ENCODE data around the gene PANX2.

Gene PANX2

DNA sequence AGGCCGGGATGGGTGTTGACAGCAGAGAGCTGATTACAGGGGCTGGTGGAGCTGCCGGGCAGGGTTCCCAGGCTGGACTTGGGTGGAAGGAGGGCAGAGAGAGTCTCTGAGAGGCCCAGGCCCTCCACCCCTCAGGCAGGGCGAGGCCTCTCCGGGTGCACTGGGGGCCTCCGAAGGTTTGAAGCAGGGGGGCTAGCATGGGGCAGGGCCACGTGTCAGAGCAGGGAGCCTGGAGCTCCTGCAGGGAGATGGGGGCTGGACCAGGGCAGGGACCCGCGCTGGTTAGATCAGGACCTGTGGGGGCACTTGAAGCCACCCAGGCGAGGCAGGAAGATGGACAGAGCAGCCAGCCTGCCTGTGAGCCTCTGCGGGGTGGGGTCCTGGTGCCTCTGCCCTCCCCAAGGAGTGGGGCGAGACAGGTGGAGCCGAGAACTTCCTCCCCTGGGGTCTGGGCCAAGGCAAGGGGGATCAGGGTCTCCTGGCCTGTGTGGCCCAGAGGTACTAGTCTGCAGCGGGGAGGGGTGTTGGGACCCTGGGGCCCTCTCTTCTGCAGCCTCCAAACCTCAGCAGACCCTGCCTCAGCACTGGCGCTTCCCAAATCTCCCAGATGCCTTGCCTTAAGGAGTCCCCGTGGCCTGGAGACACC is 911 bp downstream of the PANX2 start:
- no peak for DNase-seq

DNA sequence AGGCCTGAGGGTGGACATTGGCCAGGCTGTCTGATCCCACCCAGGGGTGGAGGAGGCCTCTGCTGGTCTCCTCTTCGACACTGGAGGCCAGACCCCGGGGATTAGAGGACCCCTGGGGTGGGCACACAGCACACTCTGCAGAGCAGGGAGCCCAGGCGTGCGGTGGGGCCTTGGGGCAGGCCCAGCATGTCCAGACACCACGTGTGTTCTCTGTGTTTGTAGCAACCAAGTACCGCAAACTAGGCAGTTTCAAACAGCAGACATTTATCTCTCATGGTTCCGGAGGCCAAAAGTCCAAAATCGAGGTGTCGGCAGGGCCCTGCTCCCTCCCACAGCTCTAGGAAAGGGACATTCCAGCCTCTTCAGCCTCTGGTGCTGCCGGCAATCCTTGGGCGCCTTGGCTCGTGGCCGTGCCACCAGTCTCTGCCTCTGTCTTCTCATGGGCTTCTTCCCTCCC is 1.5 kb downstream of the PANX2 start:
- no peak for DNase-seq

DNA sequence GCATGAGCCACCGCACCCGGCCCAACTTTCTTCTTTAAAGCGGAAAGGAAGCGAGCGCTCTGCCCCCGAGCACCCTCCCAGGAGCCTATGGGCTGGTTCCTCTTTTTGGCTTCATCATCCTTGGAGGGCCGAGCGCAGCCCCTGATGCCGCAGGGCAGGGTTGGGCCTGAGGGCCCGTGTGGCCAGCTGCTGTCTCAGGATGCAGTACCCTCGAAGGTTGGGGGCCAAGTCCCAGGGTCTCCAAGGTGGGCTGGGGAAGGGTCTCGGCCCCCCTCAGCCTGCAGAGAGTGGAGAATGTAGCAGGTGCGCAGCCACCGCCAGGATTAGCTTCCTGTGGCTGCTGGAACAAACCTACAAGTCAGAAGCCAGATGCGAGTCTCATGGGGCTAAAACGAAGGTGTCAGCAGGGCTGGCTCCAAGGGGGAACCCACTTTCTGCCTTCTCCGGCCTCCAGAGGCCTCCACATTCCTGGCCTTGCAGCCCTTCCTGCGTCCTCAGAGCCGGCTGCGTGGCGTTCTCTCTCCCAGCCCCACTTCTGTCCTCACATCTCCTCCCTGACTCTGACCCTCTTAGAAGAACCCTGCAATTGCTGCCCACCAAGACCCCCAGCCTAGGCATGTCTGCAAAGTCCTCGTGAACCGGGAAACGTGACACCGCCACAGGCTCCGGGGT is 2.9 kb downstream of the PANX2 start:
- no peak for DNase-seq

DNA sequence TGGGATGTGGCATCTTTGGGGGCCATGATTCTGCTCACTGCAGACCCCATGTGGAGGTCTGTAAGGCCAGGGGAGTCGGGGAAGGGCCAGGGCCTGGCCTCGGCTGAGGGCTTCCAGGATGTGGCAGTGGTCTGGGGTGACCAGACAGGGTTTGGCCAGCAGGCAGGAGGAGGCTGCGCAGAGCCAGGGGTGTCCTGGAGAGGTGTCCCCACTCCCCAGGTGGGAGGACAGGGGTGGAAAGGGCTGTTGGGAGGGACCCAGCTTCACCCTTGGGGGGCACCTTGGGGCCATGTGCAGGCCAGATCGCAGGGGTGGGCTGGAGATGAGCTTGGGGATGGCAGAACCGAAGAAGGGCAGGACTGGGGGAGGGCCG is 3.4 kb downstream of the PANX2 start:
- no peak for DNase-seq

- no peak for DNase-seq
These were observed 4.1 kb downstream of the PANX2 start for GRCh38 chr22:50174382-50175190.

- DNase-seq = no peak
These were observed 4.6 kb downstream of the PANX2 start for GRCh38 chr22:50175191-50175461.

DNA sequence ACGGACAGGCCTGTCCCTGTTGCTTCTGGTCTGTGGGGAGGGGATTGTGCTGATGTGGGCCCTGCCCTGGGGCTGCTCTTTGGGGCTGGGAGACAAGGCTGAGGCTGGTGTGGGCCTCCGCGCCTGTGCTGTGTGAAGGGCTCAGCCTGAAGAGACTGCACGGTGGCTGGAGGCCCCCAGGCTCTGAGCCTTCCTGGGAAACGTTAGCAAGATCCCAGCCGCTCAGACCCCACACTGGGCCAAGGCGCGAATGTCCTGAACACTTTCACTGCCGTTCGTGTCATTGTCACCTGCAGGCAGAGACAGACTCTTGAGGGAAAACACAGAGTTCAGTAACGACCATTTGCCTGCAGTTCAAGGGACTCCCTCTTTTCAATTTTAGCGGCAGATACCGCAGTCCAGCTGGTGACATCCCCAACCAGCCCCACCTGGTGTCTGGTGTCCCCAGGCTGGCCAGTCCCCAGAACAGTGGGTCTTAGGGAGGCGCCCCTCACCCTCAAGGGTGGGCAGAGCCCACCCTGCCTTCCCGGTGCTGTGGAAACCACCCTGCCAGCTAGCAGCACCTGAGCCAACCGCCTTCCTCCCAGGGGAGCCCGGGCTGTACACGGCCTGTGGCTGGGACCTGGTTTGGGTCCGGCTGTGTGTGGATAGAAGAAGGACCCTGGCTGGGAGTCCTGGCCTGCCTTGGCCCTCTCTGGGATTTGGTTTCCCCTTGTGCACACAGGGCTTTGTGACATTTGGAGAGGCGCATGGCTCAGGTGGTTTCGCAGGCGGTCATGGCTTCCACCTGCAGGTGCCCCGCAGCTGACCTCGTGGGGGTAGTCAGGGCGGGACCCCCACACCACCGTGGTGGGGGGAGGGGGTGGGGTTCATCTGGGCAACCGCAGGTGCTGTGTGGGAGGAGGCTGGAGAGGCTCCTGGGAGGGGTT is 5.7 kb downstream of the PANX2 start:
- DNase-seq = no peak

- no peak for DNase-seq
These were observed 6.5 kb downstream of the PANX2 start for GRCh38 chr22:50176850-50177536.

DNA sequence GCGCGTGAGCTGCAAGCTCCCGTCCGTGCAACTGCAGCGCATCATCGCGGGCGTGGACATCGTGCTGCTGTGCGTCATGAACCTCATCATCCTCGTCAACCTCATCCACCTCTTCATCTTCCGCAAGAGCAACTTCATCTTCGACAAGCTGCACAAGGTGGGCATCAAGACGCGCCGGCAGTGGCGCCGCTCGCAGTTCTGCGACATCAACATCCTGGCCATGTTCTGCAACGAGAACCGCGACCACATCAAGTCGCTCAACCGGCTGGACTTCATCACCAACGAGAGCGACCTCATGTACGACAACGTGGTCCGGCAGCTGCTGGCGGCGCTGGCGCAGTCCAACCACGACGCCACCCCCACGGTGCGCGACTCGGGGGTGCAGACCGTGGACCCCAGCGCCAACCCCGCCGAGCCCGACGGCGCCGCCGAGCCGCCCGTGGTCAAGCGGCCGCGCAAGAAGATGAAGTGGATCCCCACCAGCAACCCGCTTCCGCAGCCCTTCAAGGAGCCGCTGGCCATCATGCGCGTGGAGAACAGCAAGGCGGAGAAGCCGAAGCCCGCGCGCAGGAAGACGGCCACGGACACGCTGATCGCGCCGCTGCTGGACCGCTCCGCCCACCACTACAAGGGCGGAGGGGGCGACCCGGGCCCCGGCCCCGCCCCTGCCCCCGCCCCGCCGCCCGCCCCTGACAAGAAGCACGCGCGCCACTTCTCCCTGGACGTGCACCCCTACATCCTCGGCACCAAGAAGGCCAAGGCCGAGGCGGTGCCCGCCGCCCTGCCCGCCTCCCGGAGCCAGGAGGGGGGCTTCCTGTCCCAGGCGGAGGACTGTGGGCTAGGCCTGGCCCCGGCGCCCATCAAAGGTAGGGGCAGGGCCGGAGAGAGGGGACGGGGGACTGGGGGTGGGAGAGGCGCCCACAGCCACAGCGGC is 7.3 kb downstream of the PANX2 start:
- no peak for DNase-seq

GRCh38 chr22:50178471-50178864 is 7.9 kb downstream of the PANX2 start:
- DNase-seq = no peak

DNA sequence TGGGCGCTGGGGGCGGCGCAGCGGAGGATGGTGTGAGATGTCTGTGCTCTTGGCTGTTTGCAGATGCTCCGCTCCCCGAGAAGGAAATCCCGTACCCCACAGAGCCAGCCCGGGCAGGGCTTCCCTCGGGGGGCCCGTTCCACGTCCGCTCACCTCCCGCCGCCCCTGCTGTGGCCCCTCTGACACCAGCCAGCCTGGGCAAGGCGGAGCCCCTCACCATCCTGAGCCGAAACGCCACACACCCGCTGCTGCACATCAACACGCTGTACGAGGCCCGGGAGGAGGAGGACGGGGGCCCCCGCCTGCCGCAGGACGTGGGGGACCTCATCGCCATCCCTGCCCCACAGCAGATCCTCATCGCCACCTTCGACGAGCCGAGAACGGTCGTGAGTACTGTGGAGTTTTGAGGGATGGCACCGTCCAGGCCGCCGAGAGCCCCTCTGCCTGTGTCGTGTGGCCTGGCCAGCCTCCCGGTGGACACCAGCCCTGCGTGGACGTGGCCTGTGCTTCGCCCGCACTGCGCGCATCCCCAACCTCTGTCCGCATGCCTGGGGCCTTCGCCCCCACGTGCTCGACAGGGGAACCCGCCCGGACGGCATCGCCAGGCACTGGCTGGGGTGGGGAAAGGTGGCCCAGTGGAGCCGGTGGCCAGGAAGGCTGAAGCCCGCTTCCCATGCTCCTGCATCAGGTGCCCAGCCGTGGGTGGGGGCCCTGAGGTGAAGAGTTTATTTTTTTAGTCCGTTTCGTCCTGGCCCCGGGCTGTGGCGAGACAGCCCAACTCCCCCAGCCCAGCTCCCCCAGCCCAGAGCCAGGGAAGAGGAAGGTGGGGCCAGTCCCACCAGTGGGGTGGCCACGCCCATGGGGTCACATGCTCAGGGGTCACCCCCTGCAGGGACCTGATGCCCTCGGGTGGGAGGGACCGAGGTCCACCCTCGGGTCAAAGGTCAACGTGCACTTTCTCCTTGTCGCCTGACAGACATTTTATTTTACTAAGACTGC is 8.6 kb downstream of the PANX2 start:
- DNase-seq = no peak

DNA sequence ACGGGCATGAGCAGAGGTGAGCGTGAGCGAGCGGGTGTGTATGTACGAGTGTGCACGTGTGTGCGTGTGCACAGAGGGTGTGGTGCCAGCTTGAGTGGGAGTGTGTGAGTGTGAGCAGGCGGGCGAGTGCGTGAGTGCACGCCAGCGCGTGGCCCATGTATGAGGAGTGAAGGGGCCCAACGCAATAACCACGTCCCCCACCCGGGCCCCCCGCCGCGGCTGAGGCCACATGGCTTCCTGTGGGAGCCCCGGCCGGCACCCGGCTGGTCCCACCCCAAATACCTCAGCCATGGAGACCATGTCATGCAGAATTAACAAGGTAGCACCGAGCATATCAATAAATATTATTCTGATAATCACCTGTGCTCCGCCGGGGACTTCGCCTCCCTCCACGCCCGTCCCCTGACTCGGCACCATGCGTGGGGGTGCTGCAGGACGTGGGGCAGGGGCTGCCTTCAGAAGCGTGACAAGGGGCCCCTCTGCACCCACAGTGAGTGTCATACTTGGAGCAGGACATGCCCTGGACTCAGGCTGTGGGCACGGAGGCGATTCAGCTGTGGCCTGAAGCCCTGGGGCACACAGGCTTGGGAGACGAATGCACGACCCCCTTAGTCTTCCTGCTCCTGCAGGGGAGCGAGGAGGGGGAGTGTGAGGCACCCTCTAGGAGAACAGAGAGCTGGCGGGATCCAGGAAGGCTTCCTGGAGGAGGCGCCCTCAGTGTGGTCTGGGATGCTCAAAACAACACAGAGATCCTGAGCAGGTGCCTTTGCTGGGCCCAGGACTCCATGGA is 9.6 kb downstream of the PANX2 start:
- DNase-seq = no peak

GRCh38 chr22:50180727-50181521 is 10.4 kb downstream of the PANX2 start:
- no peak for DNase-seq

- DNase-seq = no peak
These were observed 11.9 kb downstream of the PANX2 start for GRCh38 chr22:50182176-50183081.

DNA sequence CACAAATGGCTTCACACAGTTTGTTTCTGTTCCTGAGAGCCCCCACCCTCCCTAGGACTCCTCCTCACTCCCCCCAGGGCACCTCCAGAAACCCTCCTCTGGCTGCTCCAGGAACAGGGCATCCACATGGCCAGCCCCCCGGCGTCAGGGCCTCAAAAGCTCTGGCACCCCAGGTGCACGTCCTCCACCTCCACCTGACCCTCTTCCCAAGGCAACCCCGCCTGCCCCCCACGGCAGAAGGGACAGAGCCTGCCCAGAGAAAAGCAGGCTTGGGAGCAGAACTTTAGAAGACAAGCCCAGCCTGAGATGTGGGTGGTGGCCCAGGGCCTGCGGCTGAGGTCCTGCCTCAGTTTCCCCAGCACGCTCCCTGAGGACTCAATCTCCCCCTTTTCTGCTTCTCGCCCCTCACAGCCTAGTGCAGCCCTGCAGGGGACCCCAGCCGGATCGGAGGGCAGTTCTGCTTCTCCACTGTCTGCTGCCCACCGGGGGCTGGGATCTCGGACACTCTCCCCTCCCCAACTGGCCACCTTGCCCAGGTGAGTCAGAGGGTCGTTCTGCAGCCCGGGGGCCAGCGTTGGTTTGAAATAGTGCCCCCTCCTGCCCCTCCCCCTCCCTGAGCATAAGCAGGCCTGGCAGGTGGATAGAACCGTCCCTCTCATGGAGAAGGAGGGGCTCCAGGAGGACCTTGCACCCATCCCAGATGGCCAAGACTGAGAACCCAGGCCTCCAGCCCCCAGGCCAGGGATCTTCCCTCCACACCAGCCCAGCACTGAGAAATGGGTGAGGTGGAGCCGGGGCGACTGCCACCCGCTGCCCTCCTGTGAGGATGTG is 12.8 kb downstream of the PANX2 start:
- no peak for DNase-seq

Data from fibroblast of skin of back (primary cell).